GM12892 (cell line): ENCODE data around the gene CDKAL1.

Source experiments
- POLR2A ChIP-seq: IDR thresholded peaks from 2 replicates; pipeline ENCODE4 v1.6.1; 2011; ENCODE audit warnings: low read depth, low read length, control low read depth
- POLR2AphosphoS5 ChIP-seq: IDR thresholded peaks from 2 replicates; pipeline ENCODE4 v1.6.1; 2011; ENCODE audit warnings: low read depth, low read length, control low read depth
- TAF1 ChIP-seq: IDR thresholded peaks from 2 replicates; pipeline ENCODE4 v1.6.1; 2011; ENCODE audit warnings: low read depth, mild to moderate bottlenecking, control low read depth, low read length, borderline replicate concordance

DNA sequence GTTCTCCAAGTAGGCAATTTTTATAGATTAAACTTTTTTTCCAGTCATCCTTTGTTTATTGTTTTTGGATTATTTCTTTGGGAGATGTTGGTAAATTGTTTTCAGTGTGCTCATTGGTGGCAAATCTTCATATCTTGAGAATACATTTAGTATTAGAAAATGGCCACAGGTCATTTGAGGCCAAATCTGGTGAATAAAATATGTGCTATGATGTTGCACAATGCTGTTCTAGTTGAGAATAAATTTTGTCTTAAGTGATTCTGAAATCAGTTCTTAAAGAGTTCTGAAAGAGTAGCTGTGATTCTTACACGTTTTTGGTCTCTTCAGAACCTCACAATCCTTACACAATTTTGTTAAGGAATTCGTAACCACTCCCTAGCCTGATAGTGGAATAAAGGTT is 20.1 kb downstream of the CDKAL1 start:
- no peak for TF ChIP-seq POLR2A
- TF ChIP-seq POLR2AphosphoS5, result no peak
- TF ChIP-seq TAF1, result no peak
